GM19438 (cell line): Measurements from ENCODE around the gene IRF6.
"Not testable (repeated sequence)": the region's sequence is repeated elsewhere in the genome, so short reads cannot be mapped to it uniquely, and the experiment has no call there.

Experiments
- ATAC-seq: cut with Tn5 transposase; IDR thresholded peaks from one replicate; pipeline ENCODE4 v1.9.1; 2021; ENCODE audit warnings: low read depth; ENCODE audit not compliant: unreplicated experiment

IRF6 gene

DNA sequence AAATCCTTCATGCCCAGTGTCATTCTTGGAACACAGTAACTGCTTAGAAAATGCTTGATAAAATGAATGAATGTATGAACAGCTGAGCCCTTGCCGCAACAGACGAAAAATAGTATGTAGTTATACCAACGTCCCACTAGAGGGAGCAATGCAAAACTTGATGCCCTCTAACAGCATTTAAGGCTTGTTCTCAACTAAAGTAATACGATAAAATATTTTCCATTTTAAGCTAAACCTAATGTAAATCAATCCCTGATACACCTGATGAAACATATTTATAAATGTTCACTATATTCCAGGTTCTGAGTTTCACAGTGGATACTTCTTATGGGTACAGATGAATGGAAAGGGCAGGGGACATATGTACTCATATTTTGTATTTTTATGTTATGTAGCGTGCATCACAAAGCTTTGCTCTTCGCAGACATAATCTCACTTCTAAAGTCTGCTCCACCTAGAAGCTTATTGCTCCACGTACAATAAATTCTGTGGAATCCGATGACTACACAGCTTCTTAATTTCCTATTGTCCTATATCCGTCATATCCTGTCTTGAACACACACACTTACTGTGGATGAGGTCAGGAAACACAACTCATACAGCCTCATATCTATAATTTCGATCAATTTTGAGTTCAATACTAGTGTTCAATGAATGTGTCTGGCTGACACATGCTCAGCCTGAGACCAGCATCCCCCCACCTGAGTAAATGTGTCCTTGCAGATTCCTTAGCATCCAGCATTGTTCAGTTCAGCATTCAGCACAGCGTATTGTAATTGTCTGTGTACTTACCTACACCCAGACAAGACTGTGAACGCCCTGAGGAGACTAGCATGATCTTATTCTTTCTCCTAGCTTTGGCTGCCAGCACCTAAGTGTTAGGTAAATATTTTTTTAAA, 17.4 kb upstream of the IRF6 start:
- ATAC-seq = no peak

DNA sequence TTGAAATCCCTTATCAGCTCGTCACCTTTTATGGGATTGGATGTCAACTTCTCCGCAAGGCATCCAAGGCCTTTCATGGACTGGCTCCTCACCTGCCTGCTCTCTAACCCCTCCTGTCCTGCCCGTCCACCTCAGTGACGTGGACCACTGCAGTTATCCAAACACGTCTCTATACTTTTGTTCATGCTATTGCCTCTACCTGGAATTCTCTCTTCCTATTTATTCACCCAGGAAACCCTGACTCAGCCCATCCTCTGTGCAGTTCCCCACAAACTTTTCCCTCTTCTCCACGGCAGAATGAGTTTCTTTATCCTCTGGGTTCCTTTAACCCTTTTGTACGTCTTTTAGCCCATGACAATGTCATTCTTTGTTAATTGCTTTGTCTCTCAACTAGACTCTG, 16.8 kb upstream of the IRF6 start:
- ATAC-seq = no peak

DNA sequence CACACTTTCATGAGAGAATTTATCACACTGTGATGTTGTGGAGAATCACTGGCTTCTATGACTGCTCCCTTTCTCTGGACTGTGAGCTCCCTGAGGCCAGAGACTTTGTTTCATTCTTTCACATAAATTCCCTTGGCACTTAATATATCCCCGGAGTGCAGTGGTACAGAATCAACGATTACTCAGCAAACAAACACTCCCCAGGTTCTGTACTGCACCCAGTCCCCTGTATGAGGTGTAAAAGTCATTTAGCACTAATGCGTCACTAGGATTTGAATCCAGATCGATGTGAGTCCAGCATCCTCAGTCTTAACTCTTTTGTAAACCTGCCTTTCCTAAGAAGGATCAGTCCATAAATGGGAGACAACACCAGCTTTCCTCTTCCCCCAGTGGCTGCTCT, 15.0 kb upstream of the IRF6 start:
- ATAC-seq = no peak

DNA sequence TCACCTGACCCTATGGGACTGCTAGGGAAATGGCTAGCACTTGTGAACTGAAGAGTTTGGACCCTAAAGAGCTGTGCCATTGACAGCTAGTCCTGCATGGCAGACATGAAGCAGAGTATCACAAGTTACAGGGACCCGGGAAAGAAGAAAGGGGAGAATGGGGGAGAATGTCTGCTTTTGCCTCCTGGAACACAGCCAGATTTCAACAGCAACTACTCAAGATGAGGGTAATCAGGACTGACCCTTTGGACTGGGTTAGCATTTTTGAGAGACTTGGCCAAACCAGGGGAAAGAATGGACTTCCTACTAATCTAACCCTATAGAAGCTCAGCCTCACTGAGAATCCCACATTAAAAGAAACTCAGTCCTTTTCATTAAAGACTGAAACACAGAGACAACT, 13.1 kb upstream of the IRF6 start:
- ATAC-seq = no peak

DNA sequence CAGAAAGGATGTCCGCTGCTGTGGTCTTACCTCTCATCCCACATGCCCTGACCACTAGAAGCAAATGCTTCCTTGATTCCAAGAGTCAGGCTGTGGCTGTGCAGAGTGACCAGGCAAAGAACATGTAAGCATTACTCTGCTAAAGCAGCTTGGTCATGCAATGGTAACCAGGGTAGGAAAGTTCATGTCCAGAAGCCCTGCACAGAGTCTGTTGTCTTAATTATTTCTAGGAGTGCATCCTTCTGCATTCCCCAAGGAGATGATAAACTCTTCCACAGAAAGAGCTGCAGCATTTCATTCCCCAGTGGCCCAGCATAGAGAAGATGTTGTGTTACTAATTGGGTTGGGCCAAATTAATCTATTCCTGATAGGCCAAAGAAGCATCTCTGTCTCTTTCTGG, 11.7 kb upstream of the IRF6 start:
- ATAC-seq = no peak

DNA sequence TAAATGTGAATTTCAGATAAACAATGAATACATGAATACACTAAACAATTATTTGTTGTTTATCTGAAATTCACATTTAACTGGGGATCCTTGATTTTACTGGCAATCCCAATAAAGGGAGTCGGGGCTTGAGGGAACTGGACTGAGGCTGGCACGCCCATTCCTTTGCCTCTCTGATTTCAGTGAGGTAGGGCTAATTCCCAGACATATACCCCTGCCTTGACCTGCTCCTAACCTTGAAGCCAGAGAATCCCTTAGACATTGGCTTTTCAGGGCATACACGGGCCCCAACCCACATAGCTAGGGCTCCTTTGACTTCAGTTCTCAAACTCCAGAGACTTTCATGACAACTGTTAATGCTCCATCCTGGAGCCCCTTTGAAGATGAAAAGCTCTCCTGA, 11.0 kb upstream of the IRF6 start:
- no peak for ATAC-seq

DNA sequence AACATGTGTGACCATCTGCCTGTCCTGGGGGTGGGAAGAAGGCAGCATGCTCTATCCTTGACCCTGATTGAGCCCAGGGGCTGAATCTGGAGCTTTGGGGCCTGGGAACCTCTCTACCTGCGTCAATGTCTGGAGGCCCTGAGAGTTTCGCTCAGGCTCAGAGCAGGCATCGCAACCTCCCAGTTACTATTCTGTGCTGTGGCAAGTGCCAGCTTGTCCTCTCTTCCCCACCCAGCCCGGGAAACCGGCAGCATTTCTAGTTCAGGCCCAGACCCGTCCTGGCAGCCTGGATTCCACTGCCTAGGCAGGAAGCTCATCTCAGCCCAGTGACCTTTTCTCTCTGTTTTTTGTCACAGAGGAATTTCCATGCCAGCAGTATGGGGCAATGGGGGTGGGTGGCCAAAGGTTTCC, 10.0 kb upstream of the IRF6 start:
- no peak for ATAC-seq

DNA sequence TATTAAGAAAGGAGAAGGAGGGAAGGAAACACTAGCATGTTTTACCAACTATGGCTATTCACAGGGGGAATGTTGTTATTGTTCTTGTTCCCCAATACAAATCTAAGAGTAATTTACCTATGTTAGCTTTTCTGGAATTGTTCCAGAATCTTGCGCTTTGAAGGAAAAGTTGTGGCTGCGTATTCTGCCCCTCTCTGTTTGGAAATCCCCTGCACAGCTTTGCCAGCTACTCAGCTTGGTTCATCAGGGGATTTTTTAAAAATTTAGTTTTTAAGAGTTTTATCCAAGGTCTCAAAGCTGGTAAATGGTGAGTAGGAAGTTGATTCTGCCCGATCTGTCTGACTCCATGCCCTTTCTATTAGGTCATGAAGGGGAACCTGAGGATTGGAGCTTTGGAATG, 9.5 kb upstream of the IRF6 start:
- no peak for ATAC-seq

DNA sequence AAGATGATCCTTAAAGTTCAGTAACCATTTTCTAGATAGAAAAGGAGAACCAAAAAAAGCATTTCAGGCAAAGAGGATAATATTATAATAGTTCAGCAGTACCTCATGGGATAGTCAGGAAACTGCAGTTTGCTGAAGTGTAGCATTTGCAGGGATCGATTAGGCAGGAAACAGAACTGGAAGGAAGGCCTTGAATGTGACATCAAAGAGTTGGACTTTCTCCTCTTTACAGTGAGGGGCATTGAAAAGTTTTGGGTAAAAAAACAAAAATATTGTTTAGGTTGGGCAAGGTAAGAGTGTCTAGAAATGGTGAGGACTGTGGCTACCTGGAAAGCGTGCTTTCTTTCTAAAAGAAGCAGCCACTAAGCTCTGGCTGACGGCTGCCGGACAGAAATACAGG, 8.0 kb upstream of the IRF6 start:
- ATAC-seq = no peak

DNA sequence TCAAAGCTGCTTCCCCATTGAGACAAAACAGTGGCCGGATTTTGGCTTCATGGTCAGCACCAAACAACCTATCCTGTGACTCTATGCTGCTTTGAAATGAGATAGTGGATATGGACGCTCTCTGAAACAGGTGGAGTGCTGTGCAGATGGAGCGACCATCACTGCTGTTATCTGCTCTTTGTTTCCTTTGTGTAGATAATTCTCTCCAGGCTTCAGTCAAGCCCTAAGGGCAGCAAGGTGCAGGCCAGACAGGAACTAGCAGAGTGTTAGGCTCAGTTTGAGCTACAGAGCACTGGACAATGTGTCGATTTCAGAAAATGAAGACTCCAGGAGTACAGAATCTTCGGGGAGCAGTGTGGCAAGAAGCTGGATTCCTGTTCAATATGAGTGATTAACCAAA, 4.8 kb upstream of the IRF6 start:
- no peak for ATAC-seq

DNA sequence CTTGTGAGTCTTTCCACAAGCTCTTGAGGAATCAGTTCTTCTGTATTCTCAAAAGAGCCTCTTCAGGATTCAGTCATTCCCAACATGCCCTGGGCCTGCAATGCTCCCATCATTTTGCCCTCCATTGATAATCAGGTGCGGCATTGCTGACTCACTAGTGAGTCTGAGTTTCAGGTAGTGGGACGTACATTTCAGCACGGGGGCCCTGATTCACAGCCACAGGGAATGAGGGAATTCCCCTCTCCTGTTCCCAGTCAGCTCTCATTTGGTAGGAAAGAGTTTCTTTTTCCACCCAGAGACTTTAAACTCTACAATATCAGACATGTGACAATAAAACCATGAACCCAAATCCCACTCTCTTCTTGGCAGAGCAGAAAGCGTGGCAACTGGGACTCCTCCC, 3.7 kb upstream of the IRF6 start:
- ATAC-seq = no peak

DNA sequence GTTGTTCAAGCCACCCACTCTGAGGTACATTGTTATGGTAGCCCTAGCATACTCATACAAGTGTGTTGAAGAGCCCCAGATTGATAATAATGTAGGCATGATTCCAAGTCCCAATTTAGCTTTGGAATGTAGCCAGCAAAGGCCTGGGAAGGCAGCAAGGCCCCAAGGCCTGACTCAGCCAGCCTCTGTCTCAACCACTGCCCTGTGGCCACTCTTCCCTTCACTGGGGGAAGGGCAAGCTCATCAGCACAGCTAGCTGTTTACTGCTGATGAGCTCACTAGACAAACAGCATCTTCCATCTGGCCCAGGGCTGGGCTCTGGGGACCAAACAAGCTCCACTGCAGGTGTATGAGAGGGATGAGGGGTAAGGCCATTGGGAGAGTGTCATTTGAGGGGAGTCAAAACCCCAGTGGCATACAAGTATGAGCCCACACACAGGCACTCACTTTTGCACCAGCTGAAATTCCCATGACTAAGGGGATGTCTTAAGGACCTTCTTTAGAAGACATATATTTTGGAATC, 2.2 kb upstream of the IRF6 start:
- no peak for ATAC-seq

DNA sequence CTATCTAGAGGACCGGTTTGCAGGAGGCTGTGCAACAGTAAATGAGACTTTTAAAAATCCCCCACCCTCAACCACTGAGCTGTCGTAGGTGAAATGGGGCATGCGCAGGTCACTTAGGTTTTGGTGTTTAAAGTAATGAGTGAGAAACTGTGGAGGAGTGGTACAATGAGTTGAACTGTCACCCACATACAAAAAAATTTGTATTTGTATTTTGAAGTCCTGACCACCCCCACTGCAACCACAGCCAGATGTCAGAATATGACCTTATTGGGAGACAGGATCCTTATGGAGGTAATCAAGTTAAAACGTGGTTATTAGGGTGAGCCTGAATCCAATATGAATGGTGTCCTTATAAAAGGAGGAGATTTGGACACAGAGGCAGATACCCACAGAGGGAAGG, 1.6 kb upstream of the IRF6 start:
- no peak for ATAC-seq

DNA sequence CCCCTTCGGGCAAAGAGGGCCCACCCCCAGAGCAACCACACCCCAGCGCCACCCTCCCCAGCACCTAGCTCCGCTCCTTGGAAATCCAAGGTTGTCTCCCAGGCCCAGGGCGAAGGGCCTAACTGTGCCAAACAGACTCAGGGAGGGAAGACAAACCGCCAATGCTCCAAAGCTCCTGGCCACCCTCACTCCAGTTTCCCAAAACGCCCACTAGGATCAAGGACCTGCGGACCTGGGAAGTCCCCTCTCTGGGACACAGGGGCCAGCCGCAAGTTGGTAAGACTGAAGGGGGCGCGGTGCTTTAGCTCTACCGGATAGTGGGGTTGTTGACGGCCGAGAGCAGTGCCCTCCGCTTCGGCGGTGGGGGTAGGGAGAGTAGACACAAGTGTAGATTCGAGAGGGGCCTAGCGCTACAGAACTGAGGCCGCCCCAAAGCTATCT, 581 bp downstream of the IRF6 start:
- no peak for ATAC-seq

DNA sequence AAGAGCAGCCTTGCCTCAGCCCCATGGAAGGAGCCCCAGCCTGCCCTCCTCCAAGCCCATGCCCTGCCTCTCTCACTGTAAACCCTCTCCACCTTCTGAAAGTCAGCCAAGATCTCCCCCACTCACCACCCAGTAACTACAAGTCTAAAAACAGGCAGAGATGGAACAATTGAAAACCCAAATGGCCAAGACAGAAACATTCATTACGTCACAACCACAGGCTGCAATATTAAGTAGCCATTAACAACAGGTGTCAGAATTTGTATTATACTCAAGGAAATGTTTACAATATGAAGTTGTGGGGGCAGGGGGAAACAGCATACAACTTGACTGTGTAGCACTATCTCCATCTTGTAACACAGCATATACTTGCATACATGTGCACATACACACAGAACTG, 2.4 kb downstream of the IRF6 start:
- ATAC-seq = no peak

DNA sequence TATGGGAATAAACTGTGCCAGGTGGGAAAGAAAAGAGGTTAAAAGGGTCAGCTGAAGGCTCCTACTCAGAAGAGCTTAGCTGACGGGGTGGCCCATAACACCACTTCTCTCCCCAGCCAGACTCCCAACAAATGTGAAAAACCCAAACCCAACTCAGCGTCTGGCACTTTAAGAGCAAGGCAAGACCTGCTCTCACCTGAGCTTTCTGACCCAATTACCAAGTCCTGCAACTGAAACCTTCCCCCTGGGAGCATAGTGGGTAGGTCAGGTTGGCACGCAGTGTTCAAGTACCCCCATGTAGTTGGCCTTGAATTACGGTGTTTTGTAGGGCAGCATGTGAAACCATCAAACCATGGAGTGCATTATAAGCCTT, 3.2 kb downstream of the IRF6 start:
- no peak for ATAC-seq

DNA sequence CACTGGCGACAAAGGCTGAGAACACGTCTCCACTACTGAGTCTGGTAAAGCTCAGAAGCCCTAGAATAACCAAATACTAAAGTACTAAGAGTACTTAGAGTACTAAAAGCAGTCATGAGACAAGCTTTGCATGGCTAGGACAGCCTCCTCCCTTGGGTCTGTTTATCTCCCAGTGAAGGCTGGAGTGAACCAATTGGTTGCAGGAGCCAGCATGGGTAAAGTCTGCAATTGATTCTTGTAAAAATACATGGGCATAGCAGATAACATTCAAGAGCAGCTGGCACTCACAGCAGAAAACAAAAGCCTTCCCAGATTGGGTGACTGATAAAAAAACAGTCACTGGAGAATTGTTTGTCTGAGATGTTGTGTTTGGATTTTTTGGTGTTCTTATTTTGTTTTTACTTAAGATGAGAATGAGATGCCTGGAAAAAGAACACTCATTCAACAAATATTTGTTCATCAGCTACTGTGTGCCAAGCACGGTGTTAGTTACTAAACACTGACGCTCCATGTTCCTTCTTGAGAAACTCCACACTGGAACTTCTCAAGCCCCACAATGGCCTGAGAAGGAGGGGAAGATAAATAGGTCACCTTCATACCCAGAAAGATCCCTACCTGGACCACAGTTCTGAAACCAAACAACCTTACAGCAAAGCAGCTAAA, 3.7 kb downstream of the IRF6 start:
- ATAC-seq = no peak

DNA sequence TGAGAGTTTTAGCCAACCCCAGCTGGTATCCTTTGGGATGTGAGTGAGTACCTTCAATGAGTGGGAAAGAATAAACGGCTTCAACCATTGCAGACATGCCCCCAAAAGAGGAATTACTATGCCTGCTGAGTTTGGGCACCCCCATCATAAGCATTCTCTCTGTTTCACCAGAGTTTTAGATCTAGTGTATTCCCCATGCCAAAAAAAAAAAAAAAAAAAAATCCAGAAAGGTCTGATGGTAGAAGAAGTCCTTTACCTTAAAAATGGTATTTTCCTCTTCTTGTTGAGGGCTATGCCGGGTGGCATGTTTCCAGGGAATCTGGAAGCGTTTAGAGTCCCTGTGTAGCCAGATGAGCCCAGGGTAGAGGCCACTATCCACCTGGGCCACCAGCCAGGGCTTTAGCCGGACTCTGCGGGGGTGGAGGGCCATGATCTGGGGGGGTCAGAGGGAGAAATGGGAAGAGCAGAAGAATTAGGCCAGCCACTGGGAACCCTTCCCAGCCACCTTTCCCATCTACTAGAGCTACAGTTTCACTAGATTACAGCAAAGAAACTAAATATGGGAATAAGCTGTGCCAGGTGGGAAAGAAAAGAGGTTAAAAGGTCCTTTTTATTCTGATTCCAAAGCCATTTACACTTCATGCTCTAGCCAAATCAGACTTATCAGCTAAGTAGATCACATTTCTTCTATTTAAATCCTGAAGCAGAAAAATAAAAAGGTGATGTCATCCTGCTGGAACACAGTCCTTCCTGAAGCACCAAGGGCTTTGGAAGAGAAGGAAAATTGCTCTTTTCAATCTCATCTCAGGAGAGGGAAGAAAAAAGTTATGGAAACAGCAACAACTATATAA, 4.7 kb downstream of the IRF6 start:
- no peak for ATAC-seq

DNA sequence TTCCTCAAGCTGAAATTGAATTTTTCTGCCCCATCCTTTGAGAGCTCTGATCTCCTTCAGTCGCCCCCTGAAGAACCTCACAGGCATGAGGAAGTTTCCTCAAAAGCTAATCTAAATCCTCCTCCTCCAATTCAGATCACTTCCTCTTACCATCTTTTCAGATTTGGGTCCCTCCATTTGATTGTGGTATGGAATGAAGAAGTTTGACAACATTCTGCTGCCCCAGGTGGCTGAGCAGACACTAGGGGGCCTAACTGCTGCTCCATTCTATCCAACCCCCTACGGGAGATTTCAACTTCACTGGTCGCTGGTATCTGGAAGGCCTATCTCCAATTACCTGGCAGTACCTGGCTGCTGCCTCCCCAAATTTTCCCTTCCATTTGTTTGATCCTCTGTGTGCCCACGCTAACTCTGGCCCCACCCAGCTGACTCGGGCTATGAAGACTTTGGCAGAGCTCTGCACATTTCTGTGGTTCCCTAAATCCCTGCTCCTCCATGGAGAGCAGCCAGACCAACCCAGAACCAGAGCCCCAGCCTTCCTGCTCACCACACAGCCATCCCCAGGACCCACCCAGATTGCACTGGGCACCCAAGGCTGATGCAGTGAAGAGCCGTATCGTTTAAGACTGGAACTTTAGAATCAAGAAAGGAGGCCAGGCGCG, 7.8 kb downstream of the IRF6 start:
- no peak for ATAC-seq

DNA sequence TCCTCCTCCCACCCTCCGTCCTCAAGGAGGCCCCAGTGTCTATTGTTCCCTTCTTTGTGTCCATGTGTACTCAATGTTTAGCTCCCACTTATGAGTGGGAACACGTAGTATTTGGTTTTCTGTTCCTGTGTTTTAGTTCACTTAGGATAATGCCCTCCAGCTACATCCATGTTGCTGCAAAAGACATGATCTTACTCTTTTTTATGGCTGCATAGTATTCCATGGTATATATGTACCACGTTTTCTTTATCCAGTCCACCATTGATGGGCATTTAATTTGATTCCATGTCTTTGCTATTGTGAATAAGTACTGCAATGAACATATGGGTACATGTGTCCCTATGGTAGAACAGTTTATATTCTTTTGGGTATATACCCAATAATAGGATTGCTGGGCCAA, 12.2 kb downstream of the IRF6 start:
- ATAC-seq = not testable (repeated sequence)

DNA sequence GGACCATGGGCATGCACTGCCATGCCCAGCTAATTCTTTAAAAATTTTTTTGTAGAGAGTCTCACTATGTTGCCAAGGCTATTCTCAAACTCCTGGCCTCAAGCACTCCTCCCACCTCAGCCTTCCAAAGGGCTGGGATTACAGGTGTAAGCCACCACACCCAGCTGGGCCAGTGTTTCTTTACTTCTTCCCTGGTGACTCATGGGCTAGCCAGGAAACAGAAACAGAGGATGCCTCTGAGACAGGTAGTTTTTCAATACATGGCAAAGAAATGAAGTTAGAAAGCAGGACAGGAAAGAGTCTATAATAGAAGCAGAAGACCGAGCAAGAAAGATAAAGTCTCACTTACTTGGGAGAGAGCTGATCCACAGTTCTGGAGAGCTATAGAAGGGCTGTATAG, 14.0 kb downstream of the IRF6 start:
- ATAC-seq = no peak
